ENCODE results near the gene MEFV. TPM values are rescaled to one million over a fixed set of nuclear protein-coding genes. Genes with fewer than 3 reads are reported as not detected.

Gene MEFV
- total RNA-seq, 1 donor from 2014 or later: 0.78 TPM

GRCh38 chr16:3195975-3196374 lies 60.5 kb downstream of the MEFV start:
- intact Hi-C loops (cut with DNase I): no loop called here
- DNase-seq (no peak), ATAC-seq (ENCODE audit: poor library complexity) (no peak)

DNA sequence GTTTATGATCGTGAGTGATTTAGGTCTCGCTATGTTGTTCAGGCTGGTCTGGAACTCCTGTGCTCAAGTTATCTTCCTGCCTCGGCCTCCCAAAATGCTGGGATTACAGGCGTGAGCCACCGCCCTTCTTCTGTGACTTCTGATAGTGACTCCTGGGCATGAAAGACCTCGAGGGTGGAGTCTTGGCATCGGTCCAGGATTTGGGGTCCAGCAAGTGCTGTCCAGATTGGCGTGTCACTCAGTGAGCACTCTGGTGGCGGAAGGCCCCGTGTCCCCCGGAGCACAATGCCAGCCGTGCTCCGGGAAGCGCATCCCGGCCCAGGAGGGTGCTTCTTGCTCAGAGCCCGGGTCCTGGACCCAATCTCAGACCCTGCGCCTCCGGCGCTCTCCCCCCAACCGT lies 61.6 kb downstream of the MEFV start:
- intact Hi-C loops (cut with DNase I): no loop called here
- no peak for ATAC-seq (ENCODE audit: poor library complexity)
- DNase-seq: no peak

DNA sequence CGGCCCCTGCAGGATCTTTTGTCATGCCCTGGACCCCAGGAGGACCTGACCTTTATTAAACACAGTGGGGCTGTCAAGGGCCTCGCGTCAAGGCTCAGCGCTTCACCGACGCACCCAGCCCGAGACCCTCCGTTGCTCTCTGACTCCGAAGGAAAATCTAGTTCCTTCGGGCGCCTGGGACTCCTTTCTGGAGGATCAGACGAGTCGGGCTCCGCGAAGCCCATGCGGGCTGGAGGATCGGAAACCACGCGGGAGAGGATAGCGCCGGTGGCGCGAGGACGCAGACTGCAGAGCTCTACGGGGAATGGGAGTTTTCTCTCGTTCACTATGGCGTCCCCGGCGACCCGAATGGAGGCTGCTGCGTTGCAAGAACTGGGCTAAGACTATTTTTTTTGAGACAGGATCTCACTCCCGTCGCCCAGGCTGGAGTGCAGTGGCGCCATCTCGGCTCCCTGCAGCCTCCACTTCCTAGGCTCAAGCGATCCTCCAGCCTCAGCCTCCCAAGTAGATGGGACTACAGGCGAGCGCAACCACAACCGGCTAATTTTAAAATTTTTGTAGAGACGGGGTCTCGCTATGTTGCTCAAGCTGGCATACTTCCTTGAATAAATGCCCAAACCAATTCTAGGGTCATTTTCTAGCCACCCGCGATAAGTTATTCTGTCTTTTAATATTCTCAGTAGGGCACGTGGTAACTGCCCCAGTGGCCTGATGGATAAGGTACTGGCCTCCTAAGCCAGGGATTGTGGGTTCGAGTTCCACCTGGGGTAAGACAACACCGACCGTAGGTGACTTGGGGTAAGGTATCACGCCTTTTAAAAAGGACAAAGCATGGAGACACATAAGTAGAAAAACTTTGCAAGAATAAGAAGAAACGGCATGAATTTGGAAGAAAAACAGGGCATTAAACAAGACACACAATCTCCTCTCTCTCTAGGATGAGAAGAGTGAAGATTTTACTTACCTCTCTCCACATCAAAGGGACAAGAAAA lies 62.9 kb downstream of the MEFV start:
- intact Hi-C loops (cut with DNase I): no loop called here
- ATAC-seq (ENCODE audit: poor library complexity): no peak
- DNase-seq: no peak

- no peak for ATAC-seq (ENCODE audit: poor library complexity)
Observed at GRCh38 chr16:3192476-3193019, 63.9 kb downstream of the MEFV start.

More at GRCh38 chr16:3192476-3193019, 63.9 kb downstream of the MEFV start:
- intact Hi-C loops (cut with DNase I): no loop called here
- no peak for DNase-seq

Other genes starting within 250 kb of the MEFV start
- 0.73 TPM for gene CLDN9, start 243.7 kb downstream of the MEFV start, total RNA-seq
- gene CLDN6, start 238.4 kb downstream of the MEFV start, total RNA-seq: not detected
- gene TNFRSF12A, start 236.3 kb downstream of the MEFV start, total RNA-seq: 29.4 TPM
- 53.5 TPM for gene HCFC1R1, start 232.7 kb downstream of the MEFV start, total RNA-seq
- 11.0 TPM for gene THOC6, start 232.6 kb downstream of the MEFV start, total RNA-seq
- gene BICDL2, start 219.7 kb downstream of the MEFV start, total RNA-seq: not detected
- 1.3 TPM for gene MMP25, start 210.1 kb downstream of the MEFV start, total RNA-seq
- gene IL32, start 191.0 kb downstream of the MEFV start, total RNA-seq: 42.6 TPM
- gene ZSCAN10, start 157.3 kb downstream of the MEFV start, total RNA-seq: not detected
- 6.9 TPM for gene ZNF205, start 144.0 kb downstream of the MEFV start, total RNA-seq
- gene ZNF213, start 121.6 kb downstream of the MEFV start, total RNA-seq: 6.1 TPM
- gene OR1F1, start 68.4 kb downstream of the MEFV start, total RNA-seq: not detected
- 4.1 TPM for gene ZNF200, start 21.5 kb downstream of the MEFV start, total RNA-seq
- 7.9 TPM for gene ZNF263, start 26.9 kb upstream of the MEFV start, total RNA-seq
- gene TIGD7, start 48.8 kb upstream of the MEFV start, total RNA-seq: 9.4 TPM
- gene ZNF75A, start 48.9 kb upstream of the MEFV start, total RNA-seq: 16.8 TPM
- not detected for gene OR2C1, start 99.3 kb upstream of the MEFV start, total RNA-seq
- gene ZSCAN32, start 144.4 kb upstream of the MEFV start, total RNA-seq: 5.5 TPM
- gene ZNF174, start 144.6 kb upstream of the MEFV start, total RNA-seq: 11.3 TPM
- 1.5 TPM for gene ZNF597, start 186.9 kb upstream of the MEFV start, total RNA-seq
- gene NAA60, start 187.0 kb upstream of the MEFV start, total RNA-seq: 47.0 TPM
- not detected for gene C16orf90, start 238.9 kb upstream of the MEFV start, total RNA-seq
- gene CLUAP1, start 244.4 kb upstream of the MEFV start, total RNA-seq: 17.4 TPM